GM21786 (cell line): ENCODE results near the gene CCDC190.
"Not testable (repeated sequence)": the region's sequence is repeated elsewhere in the genome, so short reads cannot be mapped to it uniquely, and the experiment has no call there.

Experiments
- ATAC-seq: cut with Tn5 transposase; IDR thresholded peaks from one replicate; pipeline ENCODE4 v1.9.1; 2021; ENCODE audit not compliant: unreplicated experiment

CCDC190 gene

GRCh38 chr1:162878000-162878596 is 17.1 kb upstream of the CCDC190 start:
- no peak for ATAC-seq

DNA sequence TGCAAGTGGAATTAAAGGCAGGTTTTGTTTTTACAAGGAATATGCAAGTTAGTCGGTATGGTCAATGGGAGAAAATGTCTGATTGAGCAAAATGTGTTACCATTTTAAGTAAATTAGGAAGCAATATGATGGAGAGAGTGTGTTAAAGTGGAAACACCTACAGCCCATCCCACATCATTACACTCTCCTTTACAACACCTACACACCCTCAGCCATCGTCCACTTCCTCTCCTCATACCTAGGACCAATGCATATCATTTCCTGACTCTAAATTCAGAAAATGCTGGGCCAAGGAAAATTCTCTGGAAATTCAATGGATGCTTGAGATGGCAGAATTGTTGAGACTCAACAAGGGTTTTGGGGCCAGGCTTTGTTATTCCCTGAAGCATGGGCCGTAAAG is 16.4 kb upstream of the CCDC190 start:
- ATAC-seq = no peak

DNA sequence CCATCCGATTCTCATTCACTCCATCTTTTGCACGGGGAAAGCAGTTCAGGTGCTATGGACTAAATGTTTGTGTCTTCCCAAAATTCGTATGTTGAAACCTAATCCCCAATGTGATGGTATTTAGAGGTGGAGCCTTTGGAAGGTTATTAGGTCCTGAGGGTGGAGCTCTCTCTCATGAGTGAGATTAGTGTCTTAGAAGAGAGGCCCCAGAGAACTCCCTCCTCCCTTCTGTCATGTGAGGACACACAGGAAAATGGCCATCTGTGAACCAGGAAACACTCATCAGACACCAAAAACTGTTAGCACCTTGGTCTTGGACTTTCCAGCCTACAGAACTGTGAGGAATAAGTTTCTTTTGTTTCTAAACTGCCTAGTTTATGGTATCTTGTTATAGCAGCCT is 15.8 kb upstream of the CCDC190 start:
- ATAC-seq = no peak

DNA sequence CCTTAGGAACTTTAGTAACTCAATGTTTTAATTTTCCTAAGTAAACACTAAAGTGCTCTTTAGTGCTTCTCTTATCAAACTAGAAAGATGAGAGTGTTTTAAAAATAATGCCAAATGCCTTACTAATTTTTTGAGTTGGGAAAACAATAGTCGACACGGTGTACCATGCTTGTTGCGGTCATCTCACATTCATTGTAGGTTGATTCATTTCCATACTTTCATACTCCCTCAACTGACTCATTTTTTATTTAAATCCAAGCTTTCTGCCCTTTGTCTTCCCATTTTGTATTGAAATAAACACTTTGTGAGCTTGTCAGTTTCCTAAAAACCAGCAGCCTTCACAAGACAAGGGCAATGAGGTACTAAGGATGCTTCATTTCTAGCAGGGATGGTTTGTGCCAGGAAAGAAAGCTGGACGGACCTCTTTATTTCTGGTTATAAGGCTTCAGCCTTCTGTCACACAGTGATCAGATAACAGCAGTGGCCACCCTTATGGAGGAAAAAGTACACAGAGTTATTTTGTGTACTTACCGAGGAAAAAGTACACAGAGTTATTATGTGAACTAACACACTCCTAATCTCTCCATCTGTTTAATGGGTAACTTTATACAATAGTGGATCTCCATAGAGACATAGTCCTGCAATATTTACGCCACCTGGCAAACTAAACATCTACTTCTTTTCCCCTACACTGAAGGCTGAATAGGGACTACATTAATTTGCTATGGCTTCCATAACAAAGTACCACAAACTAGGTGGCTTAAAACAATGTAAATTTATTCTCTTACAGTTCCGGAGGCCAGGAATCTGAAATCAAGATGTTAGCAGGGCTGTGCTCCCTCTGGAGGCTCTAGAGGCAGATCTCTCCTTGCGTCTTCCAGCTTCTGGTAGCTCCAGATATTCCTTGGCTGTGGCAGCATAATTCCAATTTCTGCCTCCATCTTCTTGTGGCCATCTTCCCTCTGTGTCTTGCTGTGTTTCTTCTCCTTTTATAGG is 13.0 kb upstream of the CCDC190 start:
- ATAC-seq = no peak

DNA sequence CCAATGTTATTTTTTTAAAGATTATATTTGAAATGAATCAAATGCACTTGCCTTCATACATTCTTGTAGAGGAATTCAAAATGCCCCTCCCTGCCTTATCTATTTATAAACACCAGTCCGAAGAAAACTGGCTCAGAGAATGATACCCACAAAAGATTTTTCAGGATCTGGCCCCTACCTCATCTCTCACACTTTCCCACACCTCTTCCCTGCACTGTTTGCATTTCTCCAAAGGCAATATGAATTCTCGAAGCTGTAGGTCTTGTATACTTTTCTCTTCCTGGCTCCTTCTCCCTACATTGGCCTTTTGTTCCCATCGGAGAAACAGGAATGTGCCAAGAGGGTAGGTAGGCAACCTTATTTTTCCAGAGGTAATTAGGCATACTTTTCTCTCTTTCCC is 12.0 kb upstream of the CCDC190 start:
- ATAC-seq = no peak

- ATAC-seq = not testable (repeated sequence)
Observed at GRCh38 chr1:162871417-162871816, 10.4 kb upstream of the CCDC190 start.

GRCh38 chr1:162868972-162869371 is 8.0 kb upstream of the CCDC190 start:
- ATAC-seq = no peak

DNA sequence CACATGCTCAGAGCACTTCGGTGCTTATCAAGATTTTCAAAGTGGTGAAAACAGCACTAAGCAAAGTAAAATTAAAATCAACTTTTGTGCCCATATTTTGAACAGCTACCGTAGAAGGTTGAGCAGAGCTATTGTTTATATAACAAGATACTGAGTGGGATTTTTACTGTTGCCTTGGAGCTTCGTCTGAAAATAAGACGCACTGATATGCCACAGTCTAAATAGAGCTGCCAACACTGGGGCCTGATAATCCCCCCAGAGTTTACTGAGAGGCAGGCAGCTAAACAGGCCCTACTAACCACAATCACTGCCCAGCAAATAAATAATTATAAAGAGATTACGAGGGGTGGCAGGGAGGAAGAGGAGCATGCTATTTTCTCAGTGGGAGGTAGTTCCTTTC is 650 bp upstream of the CCDC190 start:
- no peak for ATAC-seq

DNA sequence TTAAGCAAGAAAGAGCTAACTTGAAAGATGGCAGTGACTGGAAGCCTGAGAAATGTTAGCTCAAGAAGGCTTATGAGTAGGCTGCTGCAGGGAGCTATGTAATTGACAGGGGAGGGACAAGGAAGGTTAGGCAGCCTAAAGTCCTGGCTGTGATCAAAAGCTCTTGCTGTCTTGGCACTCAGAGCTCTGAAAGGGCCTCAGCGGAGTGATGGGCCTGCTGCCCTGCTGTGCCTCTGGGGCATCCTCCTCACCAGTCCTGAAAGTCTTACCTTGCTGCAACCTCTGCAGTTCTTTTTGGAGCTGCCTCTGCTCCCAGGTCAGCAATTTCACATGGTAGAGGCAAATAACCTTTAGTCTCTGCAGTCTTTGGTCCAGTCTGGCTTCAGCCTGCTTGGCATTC is 1.8 kb downstream of the CCDC190 start:
- no peak for ATAC-seq

- ATAC-seq = no peak
Observed at GRCh38 chr1:162857850-162858249, 3.1 kb downstream of the CCDC190 start.

DNA sequence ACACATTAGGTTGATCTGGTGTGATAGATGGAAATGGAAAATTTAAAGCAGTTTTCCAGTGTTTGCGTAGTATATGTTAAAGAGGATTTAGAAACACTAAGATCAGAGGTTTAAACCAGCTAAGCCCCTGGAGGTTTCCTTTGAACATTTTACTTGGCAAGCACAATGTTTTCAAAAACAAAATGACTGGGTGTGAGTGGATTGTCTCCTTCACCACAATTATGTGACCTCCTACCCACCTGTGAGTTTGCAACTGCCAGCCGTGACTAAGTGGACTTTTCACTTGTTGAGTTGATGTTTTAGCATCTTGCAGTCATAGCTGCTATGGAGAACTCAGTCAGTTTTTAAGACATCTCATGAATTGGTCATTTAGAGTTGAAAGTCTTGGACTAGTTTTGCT is 4.7 kb downstream of the CCDC190 start:
- ATAC-seq = no peak

GRCh38 chr1:162855461-162856150 is 5.4 kb downstream of the CCDC190 start:
- ATAC-seq = no peak

DNA sequence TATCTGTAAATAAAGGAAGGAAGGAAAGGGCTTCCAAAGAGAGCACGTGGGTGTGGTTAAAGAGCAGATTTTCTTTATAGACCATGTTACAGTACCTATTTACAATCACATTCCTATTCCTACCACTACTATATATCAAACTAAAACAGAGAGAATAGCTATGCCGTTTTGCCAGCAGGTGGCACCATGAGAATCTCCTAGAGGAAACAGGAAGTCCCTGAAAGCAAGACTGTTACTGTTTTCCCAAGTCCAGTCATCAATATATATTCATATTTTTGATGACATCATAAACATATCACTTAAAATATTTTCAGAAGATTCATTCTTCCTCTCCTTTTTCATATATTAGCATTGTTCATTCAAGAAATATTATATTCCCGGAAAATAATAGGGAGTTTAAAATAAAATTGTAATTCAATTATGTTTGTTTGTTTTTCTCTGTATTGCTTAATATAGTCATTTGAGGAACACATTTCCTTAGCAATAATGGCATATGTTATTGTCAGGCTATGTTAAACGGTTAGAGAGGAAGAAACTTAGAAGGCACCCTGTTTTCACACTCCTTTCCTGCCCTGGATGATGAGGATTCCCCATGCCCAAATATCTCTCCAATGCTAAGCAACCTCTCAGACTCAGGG is 6.6 kb downstream of the CCDC190 start:
- peak; percentile 85 for ATAC-seq

DNA sequence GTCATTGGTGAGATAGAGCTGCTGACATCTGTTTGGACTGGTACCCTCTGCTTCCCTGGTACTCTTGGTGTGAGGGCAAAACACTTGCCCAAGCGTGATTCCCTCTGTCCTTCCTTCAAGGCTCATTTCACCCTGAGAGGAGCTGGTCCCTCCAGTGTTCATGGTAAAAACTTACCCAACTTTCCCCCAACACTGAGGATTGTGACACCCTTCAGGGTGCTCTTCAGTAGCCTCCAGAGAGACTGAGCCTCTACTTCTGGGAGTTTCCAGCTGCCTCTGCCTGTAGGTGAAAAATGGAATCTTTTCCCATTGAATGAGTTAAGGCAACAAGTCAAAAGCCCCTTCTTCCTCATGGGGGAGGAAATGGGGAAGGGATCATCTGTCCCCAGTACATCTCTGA is 9.6 kb downstream of the CCDC190 start:
- ATAC-seq = no peak

- ATAC-seq = no peak
Observed at GRCh38 chr1:162849711-162850110, 11.3 kb downstream of the CCDC190 start.

GRCh38 chr1:162847839-162848453 is 13.0 kb downstream of the CCDC190 start:
- ATAC-seq = peak; percentile 70

DNA sequence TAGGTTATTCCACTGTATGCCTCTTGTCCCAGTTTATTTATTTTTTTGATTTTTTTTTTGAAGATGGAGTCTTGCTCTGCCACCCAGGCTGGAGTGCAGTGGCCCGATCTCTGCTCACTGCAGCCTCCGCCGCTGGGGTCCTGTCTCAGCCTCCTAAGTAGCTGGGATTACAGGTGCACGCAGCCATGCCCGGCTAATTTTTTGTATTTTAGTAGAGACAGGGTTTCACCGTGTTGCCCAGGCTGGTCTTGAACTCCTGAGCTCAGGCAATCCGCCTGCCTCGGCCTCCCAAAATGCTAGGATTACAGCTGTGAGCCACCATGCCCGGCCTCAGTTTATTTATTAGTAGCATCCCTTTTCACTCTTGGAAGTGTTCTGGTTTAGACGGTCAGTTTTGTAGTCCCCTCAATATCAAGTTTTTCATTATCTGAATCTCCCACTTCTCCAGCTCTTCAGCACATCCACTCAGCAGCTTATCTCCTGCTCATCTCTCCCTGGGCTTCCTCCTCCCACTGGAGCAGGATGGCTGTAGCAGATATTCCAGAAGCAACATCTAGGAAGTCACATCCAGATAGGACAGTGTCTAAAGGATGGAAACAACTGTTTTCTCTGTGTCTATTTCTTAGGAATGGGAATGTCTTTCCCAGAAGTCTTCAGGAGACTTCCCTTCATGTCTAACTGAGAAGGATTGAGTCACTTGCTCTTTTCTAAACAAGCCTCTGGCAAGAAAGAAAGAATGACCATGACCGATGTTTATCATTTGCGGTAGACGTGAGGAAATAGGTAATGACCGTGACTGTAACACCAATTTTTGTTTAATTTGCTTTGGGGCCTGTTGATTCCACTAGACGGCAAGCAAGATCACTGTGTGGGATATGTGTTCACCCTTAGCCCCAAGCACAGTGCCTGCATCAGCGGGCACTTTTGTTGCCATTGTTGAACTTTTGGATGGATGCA is 14.4 kb downstream of the CCDC190 start:
- ATAC-seq = no peak

GRCh38 chr1:162844153-162844552 is 16.8 kb downstream of the CCDC190 start:
- ATAC-seq = no peak

DNA sequence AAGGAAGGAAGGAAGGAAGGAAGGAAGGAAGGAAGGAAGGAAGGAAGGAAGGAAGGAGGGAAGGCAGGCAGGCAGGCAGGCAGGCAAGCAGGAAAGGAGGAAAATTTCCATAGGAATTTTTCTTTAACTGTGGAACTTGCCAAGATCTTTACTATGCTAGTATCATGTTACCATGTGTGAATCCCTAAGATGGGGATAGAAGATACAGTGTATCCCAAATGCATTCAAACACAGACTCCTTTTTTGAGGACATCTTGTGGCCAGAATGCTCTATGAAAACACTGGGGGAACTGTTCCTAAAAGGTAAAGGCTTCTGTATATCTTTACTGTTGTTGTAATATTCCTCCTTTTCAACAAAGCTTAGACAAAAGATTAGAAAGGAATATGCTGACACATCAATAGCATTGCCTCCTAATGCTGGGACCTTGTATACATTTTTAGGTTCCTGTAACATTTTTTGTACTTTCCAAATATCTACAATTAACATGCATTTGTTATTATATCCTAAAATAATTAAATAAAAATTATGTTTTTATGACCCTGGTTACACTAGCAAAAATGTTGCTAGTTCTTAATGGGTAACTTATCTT is 20.6 kb downstream of the CCDC190 start:
- ATAC-seq = no peak
